Measurements from ENCODE around the gene ABLIM3.

ABLIM3 gene

GRCh38 chr5:149265597-149265996, 124.3 kb downstream of the ABLIM3 start:
- H2AFZ ChIP-seq (ENCODE audit: low read depth, low read length) = no peak overlapping the region
- WGBS = 37% methylated on average over 4 of the region's 4 CpGs
- H2BK120ac ChIP-seq (ENCODE audit: low read depth, low read length) = no peak overlapping the region
- H3K27ac ChIP-seq (ENCODE audit: low read length, poor library complexity, severe bottlenecking) = no peak overlapping the region
- H4K91ac ChIP-seq (ENCODE audit: low read length) = no peak overlapping the region
- no peaks in the 10 kb centered on the region for H3K79me1 ChIP-seq (replicated peaks; ENCODE audit: low read length, poor library complexity, severe bottlenecking)
- H2BK12ac ChIP-seq (ENCODE audit: low read length in 2 of 2) = no peak overlapping the region
- H3K4ac ChIP-seq (ENCODE audit: low read depth in 1 of 2, low read length in 2 of 2) = no peak overlapping the region
- no peak overlapping the region for H4K8ac ChIP-seq (ENCODE audit: low read length)
- no peak overlapping the region for H3K14ac ChIP-seq (ENCODE audit: low read length in 2 of 2)
- no peak overlapping the region for H2BK15ac ChIP-seq (ENCODE audit: low read depth, poor library complexity, severe bottlenecking)
- no peak overlapping the region for H2BK5ac ChIP-seq (ENCODE audit: low read depth, low read length, poor library complexity, severe bottlenecking)
- no peak overlapping the region for H3K18ac ChIP-seq (ENCODE audit: low read depth in 1 of 2, low read length in 2 of 2)
- H3K36me3 ChIP-seq (ENCODE audit: control insufficient read depth in 1 of 2, insufficient read depth in 2 of 2, low read depth in 1 of 2, low read length in 2 of 2) = no peaks in the 10 kb centered on the region
- H3K4me3 ChIP-seq (ENCODE audit: insufficient read depth in 1 of 2, low read depth in 1 of 2, low read length in 2 of 2) = no peak overlapping the region
- H3K9ac ChIP-seq (ENCODE audit: low read length) = no peak overlapping the region
- H3K23ac ChIP-seq (ENCODE audit: low read length in 2 of 2) = no peak overlapping the region
- peaks cover 0 to 28% of the 10 kb centered on the region in 2 experiments for H3K27me3 ChIP-seq (ENCODE audit: control insufficient read depth in 1 of 2, insufficient read depth in 1 of 2, low read length in 2 of 2)
- H3K9me3 ChIP-seq (ENCODE audit: control insufficient read depth, low read length) = peaks cover 15% of the 10 kb centered on the region
- H2AK5ac ChIP-seq (ENCODE audit: low read length, severe bottlenecking) = no peak overlapping the region
- no peak overlapping the region for H3K4me2 ChIP-seq (ENCODE audit: low read length, poor library complexity, severe bottlenecking)
- H3K4me1 ChIP-seq (ENCODE audit: control insufficient read depth, insufficient read depth, low read depth, low read length) = peaks cover 3% of the 10 kb centered on the region
- DNase-seq = peak; percentile 69

GRCh38 chr5:149267241-149267973, 126.1 kb downstream of the ABLIM3 start:
- H3K27me3 ChIP-seq (ENCODE audit: control insufficient read depth in 1 of 2, insufficient read depth in 1 of 2, low read length in 2 of 2) = peaks cover 0 to 27% of the 10 kb centered on the region in 2 experiments
- H2AFZ ChIP-seq (ENCODE audit: low read depth, low read length) = no peak overlapping the region
- H3K4me2 ChIP-seq (ENCODE audit: low read length, poor library complexity, severe bottlenecking) = no peak overlapping the region
- peaks cover 7% of the 10 kb centered on the region for H3K4me1 ChIP-seq (ENCODE audit: control insufficient read depth, insufficient read depth, low read depth, low read length)
- peaks cover 15% of the 10 kb centered on the region for H3K9me3 ChIP-seq (ENCODE audit: control insufficient read depth, low read length)
- H3K18ac ChIP-seq (ENCODE audit: low read depth in 1 of 2, low read length in 2 of 2) = no peak overlapping the region
- no peak overlapping the region for H3K4me3 ChIP-seq (ENCODE audit: insufficient read depth in 1 of 2, low read depth in 1 of 2, low read length in 2 of 2)
- H2BK120ac ChIP-seq (ENCODE audit: low read depth, low read length) = no peak overlapping the region
- no peak overlapping the region for H2BK12ac ChIP-seq (ENCODE audit: low read length in 2 of 2)
- H3K4ac ChIP-seq (ENCODE audit: low read depth in 1 of 2, low read length in 2 of 2) = no peak overlapping the region
- no peak overlapping the region for H2BK5ac ChIP-seq (ENCODE audit: low read depth, low read length, poor library complexity, severe bottlenecking)
- no peak for DNase-seq
- WGBS = 83% methylated on average over 9 of the region's 9 CpGs
- H3K9ac ChIP-seq (ENCODE audit: low read length) = no peak overlapping the region
- no peak overlapping the region for H4K91ac ChIP-seq (ENCODE audit: low read length)
- no peak overlapping the region for H2BK15ac ChIP-seq (ENCODE audit: low read depth, poor library complexity, severe bottlenecking)
- H2AK5ac ChIP-seq (ENCODE audit: low read length, severe bottlenecking) = no peak overlapping the region
- no peak overlapping the region for H3K27ac ChIP-seq (ENCODE audit: low read length, poor library complexity, severe bottlenecking)
- no peak overlapping the region for H3K14ac ChIP-seq (ENCODE audit: low read length in 2 of 2)
- no peak overlapping the region for H3K23ac ChIP-seq (ENCODE audit: low read length in 2 of 2)
- no peaks in the 10 kb centered on the region for H3K36me3 ChIP-seq (ENCODE audit: control insufficient read depth in 1 of 2, insufficient read depth in 2 of 2, low read depth in 1 of 2, low read length in 2 of 2)
- no peaks in the 10 kb centered on the region for H3K79me1 ChIP-seq (replicated peaks; ENCODE audit: low read length, poor library complexity, severe bottlenecking)
- H4K8ac ChIP-seq (ENCODE audit: low read length) = no peak overlapping the region

GRCh38 chr5:149268928-149269557, 127.8 kb downstream of the ABLIM3 start:
- Histone ChIP-seq H3K4me3 (ENCODE audit: insufficient read depth in 1 of 2, low read depth in 1 of 2, low read length in 2 of 2) (no peak overlapping the region), H3K27ac (ENCODE audit: low read length, poor library complexity, severe bottlenecking) (no peak overlapping the region), H3K18ac (ENCODE audit: low read depth in 1 of 2, low read length in 2 of 2) (no peak overlapping the region), H3K4me1 (ENCODE audit: control insufficient read depth, insufficient read depth, low read depth, low read length) (peaks cover 12% of the 10 kb centered on the region), H3K36me3 (ENCODE audit: control insufficient read depth in 1 of 2, insufficient read depth in 2 of 2, low read depth in 1 of 2, low read length in 2 of 2) (no peaks in the 10 kb centered on the region), H3K79me1 (replicated peaks; ENCODE audit: low read length, poor library complexity, severe bottlenecking) (peaks cover 11% of the 10 kb centered on the region), H4K8ac (ENCODE audit: low read length) (no peak overlapping the region), H2BK15ac (ENCODE audit: low read depth, poor library complexity, severe bottlenecking) (no peak overlapping the region), H3K4ac (ENCODE audit: low read depth in 1 of 2, low read length in 2 of 2) (no peak overlapping the region), H3K23ac (ENCODE audit: low read length in 2 of 2) (no peak overlapping the region), H3K9me3 (ENCODE audit: control insufficient read depth, low read length) (peaks cover 15% of the 10 kb centered on the region), H4K91ac (ENCODE audit: low read length) (no peak overlapping the region), H2BK5ac (ENCODE audit: low read depth, low read length, poor library complexity, severe bottlenecking) (no peak overlapping the region), H2AFZ (ENCODE audit: low read depth, low read length) (no peak overlapping the region), H2BK12ac (ENCODE audit: low read length in 2 of 2) (no peak overlapping the region), H3K27me3 (ENCODE audit: control insufficient read depth in 1 of 2, insufficient read depth in 1 of 2, low read length in 2 of 2) (peaks cover 0 to 15% of the 10 kb centered on the region in 2 experiments), H3K14ac (ENCODE audit: low read length in 2 of 2) (no peak overlapping the region), H2BK120ac (ENCODE audit: low read depth, low read length) (no peak overlapping the region), H3K9ac (ENCODE audit: low read length) (no peak overlapping the region), H2AK5ac (ENCODE audit: low read length, severe bottlenecking) (no peak overlapping the region), H3K4me2 (ENCODE audit: low read length, poor library complexity, severe bottlenecking) (no peak overlapping the region)
- WGBS = 30% methylated on average over 3 of the region's 6 CpGs
- DNase-seq = peak; percentile 66

GRCh38 chr5:149271195-149271715, 130.0 kb downstream of the ABLIM3 start:
- Histone ChIP-seq H4K8ac (ENCODE audit: low read length) (peak overlapping the region; percentile 81), H3K4me1 (ENCODE audit: control insufficient read depth, insufficient read depth, low read depth, low read length) (peaks cover 9% of the 10 kb centered on the region), H3K79me1 (replicated peaks; ENCODE audit: low read length, poor library complexity, severe bottlenecking) (peaks cover 17% of the 10 kb centered on the region), H3K9me3 (ENCODE audit: control insufficient read depth, low read length) (peaks cover 15% of the 10 kb centered on the region), H2BK15ac (ENCODE audit: low read depth, poor library complexity, severe bottlenecking) (no peak overlapping the region), H2AK5ac (ENCODE audit: low read length, severe bottlenecking) (no peak overlapping the region), H2BK120ac (ENCODE audit: low read depth, low read length) (no peak overlapping the region), H3K27ac (ENCODE audit: low read length, poor library complexity, severe bottlenecking) (peak overlapping the region; percentile 6), H3K9ac (ENCODE audit: low read length) (peak overlapping the region; percentile 78), H2BK12ac (ENCODE audit: low read length in 2 of 2) (peak overlapping the region in 1 of 2 experiments; percentile 96), H3K14ac (ENCODE audit: low read length in 2 of 2) (no peak overlapping the region), H3K18ac (ENCODE audit: low read depth in 1 of 2, low read length in 2 of 2) (peak overlapping the region; percentile 40 to 86), H3K23ac (ENCODE audit: low read length in 2 of 2) (no peak overlapping the region), H3K27me3 (ENCODE audit: control insufficient read depth in 1 of 2, insufficient read depth in 1 of 2, low read length in 2 of 2) (no peaks in the 10 kb centered on the region), H3K4me3 (ENCODE audit: insufficient read depth in 1 of 2, low read depth in 1 of 2, low read length in 2 of 2) (peak overlapping the region; percentile 89), H2AFZ (ENCODE audit: low read depth, low read length) (peak overlapping the region; percentile 65), H3K4ac (ENCODE audit: low read depth in 1 of 2, low read length in 2 of 2) (peak overlapping the region in 1 of 2 experiments; percentile 22), H3K4me2 (ENCODE audit: low read length, poor library complexity, severe bottlenecking) (peak overlapping the region; percentile 92), H2BK5ac (ENCODE audit: low read depth, low read length, poor library complexity, severe bottlenecking) (no peak overlapping the region), H4K91ac (ENCODE audit: low read length) (peak overlapping the region; percentile 18), H3K36me3 (ENCODE audit: control insufficient read depth in 1 of 2, insufficient read depth in 2 of 2, low read depth in 1 of 2, low read length in 2 of 2) (peaks cover 0 to 2% of the 10 kb centered on the region in 2 experiments)
- DNase-seq = peak; percentile 40
- 3% methylated on average over 39 of the region's 40 CpGs for WGBS

Data from mesenchymal stem cell (in vitro differentiated cells and primary cell).